Liver (tissue), 2 donors: ENCODE results near the gene KIF18B.

ENCODE experiments used
- JUND ChIP-seq, 2 donors: IDR thresholded peaks; 2 replicates each; pipeline ENCODE4 v1.6.1; 2016; ENCODE audit warnings: antibody characterized with exemption in 2 of 2
- RXRA ChIP-seq, 2 donors: IDR thresholded peaks; 2 replicates each; pipeline ENCODE4 v1.6.1; 2017 to 2018; ENCODE audit warnings: antibody characterized with exemption in 2 of 2, mild to moderate bottlenecking in 1 of 2
- TF ChIP-seq, protein P1 (sequence below): IDR thresholded peaks from 2 replicates; pipeline ENCODE4 v1.6.1; 2016; ENCODE audit warnings: antibody characterized with exemption, mild to moderate bottlenecking
- donor health status: healthy.

DNA sequence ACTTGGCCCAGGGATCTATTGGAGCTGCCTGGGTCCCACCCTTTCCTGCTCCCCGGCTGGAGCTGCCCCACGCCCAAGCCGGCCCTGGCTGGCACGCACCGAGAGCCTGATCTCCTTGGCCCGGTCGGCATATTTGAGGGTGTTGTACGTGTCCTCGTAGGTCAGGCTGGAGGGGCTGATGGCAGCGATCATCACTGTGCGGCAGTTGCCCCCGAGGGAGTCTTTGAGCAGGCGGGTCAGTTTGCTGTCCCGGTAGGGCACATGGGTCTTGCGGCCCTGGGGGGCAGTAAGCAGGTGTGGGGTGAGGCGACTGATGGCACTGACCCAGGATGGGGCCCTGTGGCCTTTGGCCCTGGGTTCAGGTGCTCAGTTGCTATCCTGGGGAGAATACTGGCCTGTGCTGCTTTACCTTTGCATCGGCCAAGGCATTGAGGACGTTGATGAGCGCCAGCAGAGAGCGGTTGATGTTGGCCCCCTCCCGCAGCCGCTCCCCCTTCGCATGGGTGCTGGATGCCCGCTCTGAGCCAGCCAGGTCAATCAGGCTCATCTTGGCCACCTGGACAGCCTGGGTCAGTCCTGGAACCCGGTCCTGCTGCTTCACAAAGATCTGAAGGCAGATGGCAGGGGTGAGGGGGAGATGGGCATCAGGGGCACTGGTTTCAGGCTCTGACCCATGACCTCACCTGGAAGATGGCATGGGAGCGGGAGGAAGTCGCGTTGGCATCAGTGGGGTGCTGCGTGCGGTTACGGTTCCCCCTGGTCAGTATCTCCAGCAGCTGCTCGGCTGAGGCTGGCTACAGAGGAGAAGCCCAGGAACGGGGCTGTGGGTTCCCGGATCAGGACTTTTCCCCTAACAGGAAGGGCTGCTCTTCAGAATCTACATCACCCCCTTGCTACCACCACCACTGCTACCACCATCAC is 13.5 kb downstream of the KIF18B start:
- TF ChIP-seq JUND (IDR thresholded peaks at IDR 0.05), result no peak
- TF ChIP-seq, protein P1, sequence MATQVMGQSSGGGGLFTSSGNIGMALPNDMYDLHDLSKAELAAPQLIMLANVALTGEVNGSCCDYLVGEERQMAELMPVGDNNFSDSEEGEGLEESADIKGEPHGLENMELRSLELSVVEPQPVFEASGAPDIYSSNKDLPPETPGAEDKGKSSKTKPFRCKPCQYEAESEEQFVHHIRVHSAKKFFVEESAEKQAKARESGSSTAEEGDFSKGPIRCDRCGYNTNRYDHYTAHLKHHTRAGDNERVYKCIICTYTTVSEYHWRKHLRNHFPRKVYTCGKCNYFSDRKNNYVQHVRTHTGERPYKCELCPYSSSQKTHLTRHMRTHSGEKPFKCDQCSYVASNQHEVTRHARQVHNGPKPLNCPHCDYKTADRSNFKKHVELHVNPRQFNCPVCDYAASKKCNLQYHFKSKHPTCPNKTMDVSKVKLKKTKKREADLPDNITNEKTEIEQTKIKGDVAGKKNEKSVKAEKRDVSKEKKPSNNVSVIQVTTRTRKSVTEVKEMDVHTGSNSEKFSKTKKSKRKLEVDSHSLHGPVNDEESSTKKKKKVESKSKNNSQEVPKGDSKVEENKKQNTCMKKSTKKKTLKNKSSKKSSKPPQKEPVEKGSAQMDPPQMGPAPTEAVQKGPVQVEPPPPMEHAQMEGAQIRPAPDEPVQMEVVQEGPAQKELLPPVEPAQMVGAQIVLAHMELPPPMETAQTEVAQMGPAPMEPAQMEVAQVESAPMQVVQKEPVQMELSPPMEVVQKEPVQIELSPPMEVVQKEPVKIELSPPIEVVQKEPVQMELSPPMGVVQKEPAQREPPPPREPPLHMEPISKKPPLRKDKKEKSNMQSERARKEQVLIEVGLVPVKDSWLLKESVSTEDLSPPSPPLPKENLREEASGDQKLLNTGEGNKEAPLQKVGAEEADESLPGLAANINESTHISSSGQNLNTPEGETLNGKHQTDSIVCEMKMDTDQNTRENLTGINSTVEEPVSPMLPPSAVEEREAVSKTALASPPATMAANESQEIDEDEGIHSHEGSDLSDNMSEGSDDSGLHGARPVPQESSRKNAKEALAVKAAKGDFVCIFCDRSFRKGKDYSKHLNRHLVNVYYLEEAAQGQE, result no peak
- TF ChIP-seq RXRA (IDR thresholded peaks at IDR 0.05), result no peak
